OCI-LY1 (cell line): Measurements from ENCODE around the gene OR3A3.
"Not testable (repeated sequence)": the region's sequence is repeated elsewhere in the genome, so short reads cannot be mapped to it uniquely, and the experiment has no call there.

Experiments used
- EZH2 ChIP-seq: fragments of 200-600 bp; sonication (generic), shearing (Covaris generic); IDR thresholded peaks from 2 replicates; pipeline ENCODE4 v1.8.0; 2017; ENCODE audit warnings: borderline replicate concordance, mixed run types, mild to moderate bottlenecking, antibody characterized with exemption, low read length, moderate library complexity, mixed read lengths
- TF ChIP-seq, protein P1 (sequence below): fragments of 200-600 bp; sonication (generic), shearing (Covaris generic); IDR thresholded peaks from 2 replicates; pipeline ENCODE4 v1.5.1; 2017; ENCODE audit warnings: mild to moderate bottlenecking, antibody characterized with exemption, low read length, moderate library complexity, mixed read lengths

DNA sequence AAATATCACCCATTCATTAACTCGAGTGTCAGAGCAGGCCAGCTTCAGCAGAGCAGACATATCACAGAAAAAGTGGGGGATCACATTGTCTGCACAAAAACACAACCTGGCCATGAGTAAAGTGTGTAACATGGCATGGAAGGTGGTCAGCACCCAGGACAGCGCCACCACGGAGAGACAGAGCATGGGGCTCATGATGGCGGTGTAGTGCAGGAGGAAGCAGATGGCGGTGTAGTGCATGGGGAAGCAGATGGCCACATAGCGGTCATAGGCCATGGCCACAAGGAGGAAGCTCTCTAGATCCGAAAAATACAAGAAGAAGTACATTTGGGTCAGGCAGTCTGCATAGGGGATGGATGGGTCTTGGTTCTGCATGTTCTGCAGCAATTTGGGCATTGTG lies 22.0 kb downstream of the OR3A3 start:
- TF ChIP-seq, protein P1, sequence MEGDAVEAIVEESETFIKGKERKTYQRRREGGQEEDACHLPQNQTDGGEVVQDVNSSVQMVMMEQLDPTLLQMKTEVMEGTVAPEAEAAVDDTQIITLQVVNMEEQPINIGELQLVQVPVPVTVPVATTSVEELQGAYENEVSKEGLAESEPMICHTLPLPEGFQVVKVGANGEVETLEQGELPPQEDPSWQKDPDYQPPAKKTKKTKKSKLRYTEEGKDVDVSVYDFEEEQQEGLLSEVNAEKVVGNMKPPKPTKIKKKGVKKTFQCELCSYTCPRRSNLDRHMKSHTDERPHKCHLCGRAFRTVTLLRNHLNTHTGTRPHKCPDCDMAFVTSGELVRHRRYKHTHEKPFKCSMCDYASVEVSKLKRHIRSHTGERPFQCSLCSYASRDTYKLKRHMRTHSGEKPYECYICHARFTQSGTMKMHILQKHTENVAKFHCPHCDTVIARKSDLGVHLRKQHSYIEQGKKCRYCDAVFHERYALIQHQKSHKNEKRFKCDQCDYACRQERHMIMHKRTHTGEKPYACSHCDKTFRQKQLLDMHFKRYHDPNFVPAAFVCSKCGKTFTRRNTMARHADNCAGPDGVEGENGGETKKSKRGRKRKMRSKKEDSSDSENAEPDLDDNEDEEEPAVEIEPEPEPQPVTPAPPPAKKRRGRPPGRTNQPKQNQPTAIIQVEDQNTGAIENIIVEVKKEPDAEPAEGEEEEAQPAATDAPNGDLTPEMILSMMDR, result not testable (repeated sequence)
- not testable (repeated sequence) for TF ChIP-seq EZH2
